GM12891 (cell line): ENCODE measurements around the gene LGALS14.

Source experiments
- POLR2A ChIP-seq: IDR thresholded peaks from 2 replicates; pipeline ENCODE4 v1.6.1; 2011; ENCODE audit warnings: low read depth, low read length, control low read depth
- TAF1 ChIP-seq: IDR thresholded peaks from 2 replicates; pipeline ENCODE4 v1.6.1; 2011; ENCODE audit warnings: low read depth, low read length, control low read depth

DNA sequence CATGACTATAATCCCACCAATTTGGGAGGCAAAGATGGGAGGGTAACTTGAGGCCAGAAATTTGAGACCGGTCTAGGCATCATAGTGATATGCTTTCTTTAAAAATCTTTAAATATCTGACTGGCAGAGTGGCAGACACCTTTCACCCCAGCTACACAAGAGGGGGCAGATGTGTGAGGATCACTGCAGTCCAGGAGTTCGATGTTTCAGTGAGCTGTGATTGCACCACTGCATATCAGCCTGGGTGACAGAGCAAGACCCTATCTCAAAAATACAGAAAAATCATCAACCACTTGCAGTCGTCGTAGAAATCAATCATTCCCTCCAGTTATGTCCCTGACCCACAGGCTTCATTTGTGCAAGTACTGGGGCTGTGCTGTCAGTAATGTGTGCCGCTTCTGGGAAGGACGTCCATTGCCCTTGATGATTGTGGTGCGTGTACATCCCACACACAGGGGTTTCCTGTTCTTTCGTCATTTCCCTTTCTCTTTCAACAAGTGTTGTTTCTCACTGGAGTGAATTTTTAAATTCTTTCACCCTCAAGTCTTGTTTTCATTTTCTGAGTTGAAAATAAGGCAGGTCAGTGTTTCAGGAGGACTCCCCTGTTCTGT lies 1.4 kb downstream of the LGALS14 start:
- TF ChIP-seq POLR2A (no peak), TAF1 (0 out of 2 replicates have a peak, but pooled peaks have one; percentile 5)
